ENCODE measurements around the gene AMBRA1.

AMBRA1 gene

DNA sequence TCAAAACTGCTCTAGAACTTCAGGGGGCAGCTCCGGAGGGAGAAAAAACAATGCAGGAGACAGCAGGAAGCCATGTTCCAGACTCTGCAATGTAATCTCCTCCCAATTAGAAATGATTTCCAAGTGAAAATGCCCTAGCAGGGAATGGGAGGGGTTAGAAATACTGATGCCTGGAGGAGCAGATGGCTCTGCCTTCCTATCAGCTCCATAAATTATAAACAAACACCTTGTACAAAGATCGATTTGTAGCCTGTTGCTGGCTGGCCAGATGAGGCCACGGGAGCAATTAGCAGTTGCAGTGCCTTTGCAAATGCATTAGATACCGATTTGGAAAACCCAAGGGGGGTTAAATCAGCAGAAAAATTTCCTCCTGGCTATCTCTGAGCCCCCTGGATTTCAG lies 155.6 kb downstream of the AMBRA1 start:
- no peak for DNase-seq (ENCODE audit: low read depth)

DNA sequence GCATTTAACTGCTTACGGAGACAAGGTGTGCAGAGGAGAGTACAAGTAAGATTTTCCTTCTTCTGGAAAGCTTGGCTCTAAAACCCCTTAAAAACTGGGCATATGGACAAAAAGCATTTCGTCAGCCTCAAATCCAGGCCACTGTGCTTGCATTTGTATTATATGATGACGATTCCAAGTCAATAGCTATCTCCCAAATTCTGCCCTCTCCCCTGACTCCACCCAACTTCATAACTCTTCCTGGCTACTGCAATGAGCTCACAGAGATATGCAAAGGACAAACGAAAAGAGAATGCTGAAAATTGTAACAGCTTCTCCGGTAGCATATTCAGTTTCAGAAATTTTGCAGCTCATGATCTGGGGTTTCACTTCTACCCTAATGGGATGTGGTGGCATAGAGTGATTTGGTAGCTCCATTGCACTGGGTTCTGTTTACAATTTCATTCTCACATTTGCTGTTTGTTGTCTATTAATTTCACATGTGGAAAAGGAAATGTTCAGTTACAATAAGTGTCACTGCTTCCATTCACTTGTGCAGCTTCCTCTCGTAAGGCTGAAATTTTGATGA lies 156.6 kb downstream of the AMBRA1 start:
- DNase-seq (ENCODE audit: low read depth): no peak

DNA sequence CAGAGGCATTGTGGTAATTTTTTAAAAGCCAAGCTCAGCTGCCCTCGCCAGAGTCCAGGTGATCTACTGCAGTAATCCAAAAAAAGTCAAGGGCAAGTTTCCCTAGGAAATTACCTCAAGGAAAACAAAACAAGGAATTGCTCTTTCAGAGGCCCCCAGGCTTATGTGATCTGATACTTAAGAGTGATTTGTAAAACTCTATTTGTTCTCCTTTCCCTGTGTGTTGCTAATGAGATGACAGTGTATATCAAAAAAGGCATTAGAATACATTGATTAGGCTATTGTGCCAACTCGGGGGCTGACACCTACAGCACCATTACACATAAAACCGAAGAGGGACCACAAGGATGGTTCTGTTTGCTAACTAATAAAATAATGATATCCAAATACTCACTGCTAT lies 157.7 kb downstream of the AMBRA1 start:
- DNase-seq (ENCODE audit: low read depth): no peak

DNA sequence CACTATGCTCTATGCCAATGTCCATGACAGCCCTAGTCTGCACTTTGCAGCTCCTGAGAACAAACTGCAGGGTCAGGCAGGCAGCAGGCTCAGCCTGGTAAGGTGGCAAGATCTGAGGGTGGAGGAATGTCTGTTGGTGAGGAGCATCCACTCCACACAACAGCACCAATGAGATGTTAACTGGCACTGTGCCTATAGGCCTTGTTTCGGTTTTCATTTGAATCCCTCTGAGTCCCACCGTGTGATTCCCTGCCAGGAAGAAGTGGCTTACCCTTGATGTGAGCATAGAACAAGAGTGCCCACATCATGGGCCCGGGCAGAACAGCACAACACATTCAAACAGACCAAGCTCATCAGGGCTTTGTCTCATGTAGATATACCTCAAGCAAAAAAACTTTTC lies 158.1 kb downstream of the AMBRA1 start:
- no peak for DNase-seq (ENCODE audit: low read depth)

DNA sequence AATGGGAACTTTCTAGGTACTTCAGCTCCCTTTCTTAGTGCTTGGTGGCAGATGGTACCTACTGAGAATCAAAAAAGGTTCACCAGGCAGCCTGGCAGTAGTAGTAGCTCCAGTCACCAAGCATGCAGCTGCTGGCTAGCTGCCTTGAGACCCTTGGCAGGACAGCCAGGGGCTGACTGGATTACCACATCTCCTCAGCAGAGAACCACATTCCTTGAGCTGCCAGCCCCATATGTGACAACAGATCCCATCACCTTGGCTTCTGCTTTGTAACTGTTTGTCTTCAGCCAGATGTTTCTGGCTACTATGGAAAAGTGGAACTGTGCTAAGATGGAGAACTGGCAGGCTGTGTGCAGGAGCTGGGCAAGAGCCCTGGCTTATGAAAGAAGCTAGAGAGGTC lies 162.6 kb downstream of the AMBRA1 start:
- DNase-seq (ENCODE audit: low read depth): no peak

DNA sequence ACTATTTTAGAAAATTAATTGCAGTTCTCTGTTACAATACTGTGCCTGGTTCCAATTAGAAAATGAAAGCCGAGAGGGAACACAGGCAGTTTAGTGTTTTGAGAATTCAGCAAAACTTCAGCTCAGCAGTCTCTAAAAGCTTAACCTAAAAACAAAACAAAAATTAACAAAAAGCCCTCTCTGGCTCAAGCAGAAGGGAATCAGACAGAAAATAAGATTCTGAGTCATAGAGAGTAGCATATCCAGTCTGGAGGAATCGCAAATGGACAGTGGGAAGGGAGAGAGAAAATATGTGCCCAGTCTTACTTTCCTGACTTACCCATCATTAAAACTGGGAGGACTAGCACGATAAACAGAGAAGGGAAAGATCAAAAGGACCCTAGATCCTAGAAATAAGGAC lies 164.1 kb downstream of the AMBRA1 start:
- no peak for DNase-seq (ENCODE audit: low read depth)

DNA sequence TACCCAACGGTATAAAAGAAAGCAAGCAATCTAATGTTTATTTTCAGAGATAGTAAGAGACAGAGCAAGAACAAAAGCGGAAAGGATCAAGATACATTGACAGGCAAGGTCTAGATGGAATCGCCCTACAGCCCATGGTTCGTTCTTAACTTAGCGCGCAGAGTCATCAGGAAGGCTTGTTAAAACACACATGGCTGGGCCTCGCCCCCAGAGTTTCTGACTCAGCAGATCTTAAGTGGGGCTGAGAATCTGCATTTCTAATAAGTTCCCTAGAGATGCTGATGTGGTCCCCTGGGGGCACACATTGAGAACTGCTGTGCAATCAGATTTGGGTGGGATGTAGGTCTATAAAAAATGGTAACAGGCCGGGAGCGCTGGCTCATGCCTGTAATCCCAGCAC lies 166.5 kb downstream of the AMBRA1 start:
- no peak for DNase-seq (ENCODE audit: low read depth)

DNA sequence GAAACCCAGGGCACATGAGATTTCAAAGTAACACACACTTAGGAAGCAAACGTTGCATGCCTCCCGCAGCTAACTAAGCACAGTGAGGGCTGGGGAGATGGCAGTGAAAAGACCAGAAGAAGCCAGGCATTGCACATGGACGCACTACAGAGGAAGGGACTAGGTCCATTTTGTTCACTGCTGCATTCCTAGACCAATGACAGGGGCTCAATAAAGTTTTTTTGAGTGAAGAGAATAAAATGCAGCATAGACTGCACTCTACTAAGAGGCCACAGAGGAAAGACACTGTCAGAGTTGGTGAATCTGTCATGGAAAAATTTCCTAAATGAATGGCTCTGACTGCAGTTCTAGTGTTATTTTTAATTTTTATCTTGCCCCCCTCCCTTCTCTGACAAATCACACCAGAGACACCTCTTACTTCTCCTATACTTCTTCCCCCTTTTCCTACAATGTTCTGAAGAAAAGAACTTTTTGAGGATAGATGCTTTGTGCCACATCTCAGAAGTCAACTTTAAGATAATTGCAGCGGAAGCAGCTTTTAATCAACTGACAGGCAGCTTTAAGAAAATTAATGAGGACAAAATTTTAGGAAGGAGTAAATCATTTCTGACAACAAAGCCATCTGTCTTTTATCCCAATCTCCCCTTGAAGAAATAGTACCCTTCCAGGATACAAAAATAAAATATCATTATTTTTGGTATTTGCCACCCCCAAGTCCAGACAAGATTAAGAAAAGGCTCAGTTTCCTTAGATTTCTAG lies 167.4 kb downstream of the AMBRA1 start:
- no peak for DNase-seq (ENCODE audit: low read depth)

DNA sequence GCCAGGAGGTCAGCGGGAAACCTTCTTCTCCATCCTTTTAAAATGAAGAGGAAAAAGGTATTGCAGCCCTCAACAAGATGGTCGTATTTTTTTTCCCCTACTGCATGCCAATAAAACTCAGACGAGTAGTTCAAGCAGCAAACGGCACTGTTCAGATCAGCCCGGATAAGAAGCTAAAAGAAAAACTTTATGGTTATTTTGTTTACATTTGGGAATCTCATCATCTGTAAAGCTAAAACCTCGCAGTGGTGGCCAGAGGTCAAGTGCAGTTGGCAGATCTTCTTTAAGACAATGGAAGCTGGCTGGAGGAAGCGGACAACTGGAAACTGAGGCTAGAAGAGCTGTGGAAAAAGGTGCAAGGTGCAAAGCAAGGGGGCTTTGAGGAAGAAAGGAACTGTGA lies 171.2 kb downstream of the AMBRA1 start:
- no peak for DNase-seq (ENCODE audit: low read depth)

DNA sequence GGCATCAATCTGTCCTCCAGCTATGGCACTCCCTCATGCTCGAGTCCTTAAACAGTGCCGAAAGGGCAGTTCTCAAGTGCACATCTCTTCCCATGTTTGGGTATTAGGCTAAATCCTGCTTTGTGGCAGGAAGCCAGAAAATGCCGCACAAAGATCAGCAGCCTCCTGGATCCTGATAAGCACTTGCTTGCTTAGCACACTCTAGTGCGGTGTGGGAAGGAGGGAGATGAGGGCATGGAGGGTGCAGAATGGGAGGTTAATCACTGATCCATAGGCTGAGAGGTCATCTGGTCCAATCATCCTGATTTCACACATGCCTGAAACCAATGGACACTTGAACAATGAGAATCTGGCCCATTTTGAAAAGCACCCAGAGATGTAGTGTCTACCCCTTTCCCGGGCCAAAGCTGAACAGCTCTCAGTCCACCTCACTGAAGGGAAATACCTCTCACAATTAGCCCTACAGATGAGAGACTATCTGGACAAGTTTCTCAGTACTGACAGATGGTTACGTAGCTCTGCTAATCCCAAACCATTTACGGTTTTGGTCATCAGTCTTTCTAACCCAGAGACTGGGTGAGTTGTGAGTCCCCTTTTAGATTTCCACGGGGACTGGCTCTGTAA lies 172.5 kb downstream of the AMBRA1 start:
- no peak for DNase-seq (ENCODE audit: low read depth)

DNA sequence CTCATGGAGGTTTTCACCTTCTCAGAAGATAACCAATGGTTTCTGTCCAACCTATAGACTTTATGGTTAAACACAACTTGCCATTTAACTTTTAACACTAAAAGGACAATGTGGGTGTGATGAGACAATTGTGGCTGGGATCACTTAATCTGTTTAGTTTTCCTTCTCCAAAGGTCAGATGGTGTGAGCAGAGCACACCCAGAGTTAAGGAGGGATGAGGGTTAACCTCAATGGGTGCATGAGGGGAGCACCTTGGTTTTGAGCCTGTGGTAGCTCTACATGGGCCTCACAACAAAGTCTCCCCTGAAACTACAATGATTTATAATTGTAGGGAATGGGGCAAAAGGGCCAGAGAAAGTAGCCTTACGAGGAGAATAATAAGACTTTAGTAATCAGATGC lies 173.3 kb downstream of the AMBRA1 start:
- DNase-seq (ENCODE audit: low read depth): no peak

DNA sequence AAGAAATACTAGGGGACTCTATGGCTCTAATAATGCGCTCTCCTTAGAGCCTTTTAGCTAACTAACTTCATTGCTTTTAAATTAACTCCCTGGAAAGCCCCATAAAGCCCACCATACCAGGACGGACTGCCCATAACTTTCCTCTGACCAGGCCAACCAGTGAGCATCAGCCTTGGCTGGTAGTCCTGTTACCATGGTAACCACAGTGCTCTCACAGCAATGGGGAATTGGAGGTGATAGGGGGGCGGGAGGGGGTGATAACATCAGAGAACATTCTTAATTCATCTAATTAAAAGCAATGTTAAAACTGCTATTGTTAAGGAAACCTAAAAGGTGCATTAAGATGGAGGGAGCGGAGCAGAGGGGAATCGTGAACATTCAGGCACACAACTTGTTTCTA lies 175.1 kb downstream of the AMBRA1 start:
- no peak for DNase-seq (ENCODE audit: low read depth)

DNA sequence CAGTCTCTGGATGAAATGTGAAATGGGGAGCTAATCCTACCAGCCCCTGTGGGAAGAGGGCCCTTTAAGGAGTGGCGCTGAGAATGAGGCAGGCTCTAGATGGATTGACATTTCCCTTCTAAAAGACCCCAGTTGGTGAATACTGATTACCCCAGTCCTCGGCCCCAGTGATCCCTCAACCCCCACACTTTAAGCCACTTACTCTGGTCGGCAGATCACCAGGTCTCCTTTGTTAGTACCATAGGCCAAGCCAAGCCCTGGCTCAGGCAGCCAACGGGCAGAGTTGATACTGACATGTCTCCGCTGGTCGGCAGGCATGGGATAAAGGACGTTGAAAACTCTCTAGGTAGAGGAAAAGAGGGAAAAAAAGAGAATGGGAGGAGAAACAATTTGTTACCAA lies 176.1 kb downstream of the AMBRA1 start:
- no peak for DNase-seq (ENCODE audit: low read depth)

DNA sequence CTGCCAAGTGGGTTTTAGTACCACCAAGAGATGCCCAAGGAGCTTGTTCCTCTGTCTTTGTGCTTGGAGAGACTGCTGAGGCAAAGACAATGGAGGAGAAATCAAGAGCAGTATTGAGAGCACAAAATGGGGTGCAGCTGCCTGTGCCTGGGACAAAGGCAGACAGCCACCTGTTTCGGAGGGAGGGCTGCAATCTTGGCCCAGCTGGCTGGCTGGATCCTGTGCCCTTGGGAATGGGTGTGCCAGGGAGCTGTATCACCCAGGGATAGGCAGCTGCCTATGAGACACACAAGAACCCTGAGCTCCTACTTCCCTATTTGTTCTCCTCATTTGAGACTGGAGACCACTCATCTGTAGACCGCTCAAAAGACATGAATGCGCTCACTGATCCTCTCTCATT lies 178.9 kb downstream of the AMBRA1 start:
- DNase-seq (ENCODE audit: low read depth): no peak

DNA sequence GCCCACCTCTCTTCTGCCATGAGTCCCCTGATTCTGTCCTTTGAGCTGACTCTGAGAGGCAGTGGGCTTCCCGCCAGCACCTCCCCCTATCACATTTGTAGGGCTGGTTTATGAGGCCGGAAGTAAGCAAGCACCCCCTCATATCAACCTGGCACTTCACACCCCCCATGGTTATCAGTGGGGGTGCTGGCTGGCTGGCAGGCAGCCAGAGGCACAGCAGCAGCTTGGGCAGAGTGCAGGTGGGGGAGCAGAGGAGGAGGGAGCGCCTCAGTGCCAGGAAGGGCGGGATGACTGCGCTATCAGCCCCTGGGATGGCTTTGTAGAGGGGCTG lies 179.4 kb downstream of the AMBRA1 start:
- DNase-seq (ENCODE audit: low read depth): no peak

DNA sequence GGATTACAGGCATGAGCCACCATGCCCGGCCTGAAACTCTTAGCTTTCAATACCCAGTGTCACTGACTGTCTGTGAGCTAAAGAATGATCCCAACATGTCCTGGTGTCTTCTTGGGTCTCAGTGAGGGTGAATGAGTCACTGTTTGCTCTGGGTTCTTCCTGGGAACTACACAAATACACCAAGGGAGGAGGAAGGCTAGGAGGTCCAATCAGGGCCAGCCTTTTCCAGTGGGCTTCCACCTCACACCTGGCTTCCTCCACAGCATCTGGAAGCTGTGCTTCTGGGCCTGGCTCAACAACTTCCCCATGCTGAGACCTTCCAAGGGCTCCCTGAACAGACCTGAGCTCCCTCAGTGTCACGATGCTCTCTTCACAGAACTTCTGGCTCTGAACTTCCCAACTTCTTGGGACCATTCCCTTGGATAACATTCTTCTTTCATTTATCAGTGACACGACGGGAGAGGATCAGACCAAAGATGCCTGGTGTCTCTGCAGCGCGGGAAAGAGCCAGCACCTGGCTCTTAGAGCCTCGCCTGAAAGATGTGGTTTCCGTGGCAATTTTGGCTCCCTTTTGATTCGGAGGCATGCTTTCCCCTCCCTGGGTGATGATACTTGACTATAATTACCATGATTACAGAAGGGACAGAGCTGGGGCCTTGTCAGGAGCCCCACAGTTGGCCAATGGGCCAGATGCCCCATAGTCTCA lies 179.9 kb downstream of the AMBRA1 start:
- DNase-seq (ENCODE audit: low read depth): no peak

DNA sequence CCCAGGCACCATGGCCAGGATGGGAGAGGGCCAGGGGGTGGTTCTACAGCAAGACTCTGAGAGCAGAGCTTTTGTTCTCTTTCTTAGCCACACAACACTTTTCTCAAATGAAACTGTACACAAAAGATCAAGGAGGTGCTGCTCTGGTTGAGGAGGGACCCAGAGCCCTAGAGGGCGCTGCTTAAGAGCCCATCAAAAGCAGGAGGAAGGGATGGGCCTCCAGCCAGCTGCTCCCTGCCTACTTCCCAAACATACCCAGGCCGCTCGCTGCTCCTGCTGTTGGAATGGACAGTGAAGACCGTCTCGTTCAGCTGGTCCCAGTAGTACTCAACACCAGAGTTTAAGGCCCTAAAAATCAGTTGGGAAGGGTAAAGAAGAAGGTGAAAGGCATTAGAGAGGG lies 183.8 kb downstream of the AMBRA1 start:
- DNase-seq (ENCODE audit: low read depth): no peak

DNA sequence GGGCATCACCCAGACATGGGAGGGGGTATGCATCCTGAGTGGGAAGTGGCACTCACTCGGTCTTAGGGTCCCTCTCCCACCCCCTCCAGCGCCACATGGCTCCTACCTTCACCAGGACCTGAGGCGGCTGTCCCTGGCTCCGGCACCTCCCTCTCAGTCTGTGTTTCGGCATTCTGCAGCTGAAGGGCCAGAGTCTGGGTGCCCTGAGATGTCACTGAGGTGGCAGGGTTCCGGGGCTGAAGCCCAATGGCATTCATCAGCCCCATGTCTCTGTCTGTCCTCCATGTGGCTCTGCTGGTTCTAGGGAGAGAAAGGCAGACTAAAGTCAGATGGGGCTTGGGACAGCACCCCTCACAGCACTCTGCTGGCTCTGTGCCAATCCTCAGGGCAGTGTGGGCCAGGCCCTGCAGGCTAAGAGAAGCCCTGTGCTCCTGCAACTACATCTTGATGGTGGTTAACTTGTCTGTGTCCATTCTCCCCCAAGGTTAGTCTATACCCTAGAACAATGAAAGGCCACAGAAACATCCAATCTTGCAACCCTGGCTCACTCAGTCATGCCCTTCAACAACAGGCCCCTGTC lies 185.3 kb downstream of the AMBRA1 start:
- DNase-seq (ENCODE audit: low read depth): no peak

DNA sequence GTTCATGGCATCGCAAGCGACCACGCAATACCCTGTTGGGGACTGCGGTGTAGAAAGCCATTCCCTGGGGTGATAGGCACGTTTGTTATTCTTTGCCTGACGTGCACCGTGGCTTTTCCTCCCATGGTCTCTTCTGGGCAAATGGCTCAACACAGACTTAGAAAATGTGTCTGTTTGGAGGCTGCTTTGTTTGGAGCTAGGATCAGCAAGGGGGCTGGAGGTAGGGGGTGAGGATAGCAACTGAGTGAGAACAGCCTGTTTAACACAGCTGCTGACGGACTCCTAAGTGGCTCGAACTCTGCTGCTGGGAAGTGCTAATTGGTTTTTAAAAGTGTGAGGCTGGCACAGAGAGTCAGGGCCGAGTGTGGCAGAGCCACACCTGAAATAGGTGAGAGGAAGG lies 186.2 kb downstream of the AMBRA1 start:
- DNase-seq (ENCODE audit: low read depth): no peak

DNA sequence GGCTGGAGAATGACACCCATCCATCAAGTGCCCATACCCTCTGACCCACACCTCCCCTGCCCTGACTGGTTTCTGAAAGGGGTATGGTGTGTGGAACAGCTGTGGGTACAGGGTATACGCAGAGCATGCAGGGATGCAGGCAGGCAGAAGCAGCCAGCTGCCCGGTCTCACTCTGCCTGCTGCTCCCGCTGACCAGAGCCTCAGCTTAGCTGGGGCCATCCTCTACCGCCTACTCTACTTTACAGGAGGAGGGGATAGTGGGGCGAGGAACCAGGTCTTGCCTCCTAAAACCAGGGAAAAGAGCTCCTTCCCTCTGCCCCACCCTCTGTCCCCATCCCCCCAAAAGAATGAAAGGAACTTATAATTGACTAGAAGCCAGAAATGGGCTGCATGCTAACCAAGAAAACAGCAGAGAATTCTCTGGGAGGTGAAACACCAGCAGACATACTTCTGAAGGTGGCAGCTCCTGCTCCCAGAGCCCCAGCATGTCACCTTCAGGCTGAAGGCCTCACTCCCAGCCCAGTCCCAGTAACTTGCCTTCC lies 189.3 kb downstream of the AMBRA1 start:
- DNase-seq (ENCODE audit: low read depth): no peak

DNA sequence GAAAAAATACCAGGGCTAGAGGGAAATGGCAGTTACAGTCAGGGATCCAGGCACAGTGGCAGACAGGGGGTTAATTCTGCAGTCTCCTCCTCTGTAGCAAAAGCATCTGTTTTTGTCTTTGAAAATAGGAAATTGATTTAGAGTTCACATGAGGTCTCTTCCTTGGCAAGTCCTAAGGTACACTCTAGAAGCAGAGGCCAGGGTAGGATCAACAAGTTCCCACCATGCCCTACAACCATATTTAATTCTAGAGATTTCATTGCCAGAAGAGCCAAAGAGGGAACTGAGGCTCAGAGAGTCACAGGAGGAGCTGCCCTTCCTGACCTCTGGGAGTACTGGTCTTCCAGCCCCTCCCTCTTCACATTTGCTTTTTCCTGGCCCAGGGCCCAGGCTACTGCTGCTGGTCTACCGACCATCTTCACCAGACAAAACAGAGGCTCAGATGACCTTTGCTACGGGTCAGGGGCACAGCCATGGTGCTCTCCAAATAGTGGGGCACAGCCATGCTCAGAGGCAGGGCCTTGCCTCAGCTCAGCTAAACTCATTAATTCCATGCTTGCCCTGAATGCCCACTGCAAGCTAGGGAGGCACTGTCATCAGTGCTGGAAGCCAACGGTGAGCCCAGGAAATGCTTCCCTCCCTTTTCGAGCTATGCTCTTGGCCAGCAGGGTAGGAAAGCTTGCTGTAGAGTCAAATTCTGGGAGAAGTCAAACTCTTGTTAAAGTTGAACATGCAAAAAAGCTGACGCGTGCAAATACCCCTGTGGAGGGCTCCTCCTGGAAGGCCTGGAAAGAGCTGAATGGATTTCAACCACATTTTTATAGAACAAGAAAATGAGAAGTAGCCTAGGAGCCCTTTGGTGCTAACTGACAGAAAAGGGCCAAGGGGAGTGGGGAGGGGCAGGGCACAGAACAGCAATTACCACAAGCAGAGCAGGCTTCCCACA lies 190.6 kb downstream of the AMBRA1 start:
- no peak for DNase-seq (ENCODE audit: low read depth)
